ENCODE results near the gene METTL6. TPM values are rescaled to one million over a fixed set of nuclear protein-coding genes. Genes with fewer than 3 reads are reported as not detected.

The METTL6 gene
- polyA plus RNA-seq, 1 experiment = 25.9 TPM

DNA sequence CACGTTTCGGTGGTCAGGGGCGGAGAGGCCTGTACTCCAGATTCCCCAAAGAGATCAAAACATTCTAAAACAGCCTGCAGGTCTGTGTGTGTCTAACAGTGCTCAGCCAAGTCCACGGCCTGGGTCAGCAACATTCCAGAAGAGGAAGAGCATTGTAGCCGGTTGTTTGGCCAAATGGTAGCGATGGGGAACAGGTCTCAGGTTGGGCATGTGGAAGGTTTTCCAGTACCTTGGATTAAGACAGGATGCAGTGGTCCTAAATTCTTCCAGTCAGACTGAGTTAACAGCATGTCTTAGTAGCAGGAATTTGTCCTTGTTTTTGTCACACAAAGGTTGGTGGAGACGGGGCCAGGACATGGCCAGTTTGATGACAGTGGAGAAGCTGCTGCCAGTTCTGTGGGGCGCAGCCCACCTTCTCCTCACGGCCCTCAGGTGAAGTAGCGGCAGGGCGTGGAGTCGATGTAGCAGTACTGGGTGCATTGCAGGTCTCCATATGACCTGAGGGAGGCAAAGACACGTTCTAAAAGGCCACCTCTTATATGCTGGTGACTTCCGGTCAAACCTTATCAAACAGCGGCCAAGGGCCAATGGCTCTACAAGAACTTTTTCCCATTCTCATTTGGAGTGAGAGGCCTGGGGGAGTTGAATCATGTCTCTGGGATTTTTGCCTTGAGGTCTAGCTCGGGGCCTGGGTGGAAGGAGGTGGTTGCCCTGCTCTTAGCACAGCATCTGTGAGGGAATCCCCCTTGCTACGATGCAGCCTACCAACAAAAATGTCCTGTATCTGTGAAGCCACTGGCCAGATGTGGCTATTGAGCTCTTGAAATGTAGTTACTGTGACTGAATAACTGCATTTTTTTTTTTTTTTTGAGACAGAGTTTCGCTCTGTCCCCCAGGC is 24.1 kb upstream of the METTL6 start:
- H3K4me3 ChIP-seq (ENCODE audit: low read depth, low read length) = no peak overlapping the region
- ChIA-PET POLR2A (no interaction called here), CTCF (no interaction called here)
- H3K27ac ChIP-seq (ENCODE audit: low read depth, low read length) = no peak overlapping the region
- H3K27me3 ChIP-seq (ENCODE audit: control insufficient read depth, insufficient read depth, low read length) = no peaks in the 10 kb centered on the region
- H3K9me3 ChIP-seq (ENCODE audit: control insufficient read depth, insufficient read depth, low read length) = no peaks in the 10 kb centered on the region
- DNase-seq (ENCODE audit: low read depth, low spot score) = no peak
- TF ChIP-seq, protein P1, sequence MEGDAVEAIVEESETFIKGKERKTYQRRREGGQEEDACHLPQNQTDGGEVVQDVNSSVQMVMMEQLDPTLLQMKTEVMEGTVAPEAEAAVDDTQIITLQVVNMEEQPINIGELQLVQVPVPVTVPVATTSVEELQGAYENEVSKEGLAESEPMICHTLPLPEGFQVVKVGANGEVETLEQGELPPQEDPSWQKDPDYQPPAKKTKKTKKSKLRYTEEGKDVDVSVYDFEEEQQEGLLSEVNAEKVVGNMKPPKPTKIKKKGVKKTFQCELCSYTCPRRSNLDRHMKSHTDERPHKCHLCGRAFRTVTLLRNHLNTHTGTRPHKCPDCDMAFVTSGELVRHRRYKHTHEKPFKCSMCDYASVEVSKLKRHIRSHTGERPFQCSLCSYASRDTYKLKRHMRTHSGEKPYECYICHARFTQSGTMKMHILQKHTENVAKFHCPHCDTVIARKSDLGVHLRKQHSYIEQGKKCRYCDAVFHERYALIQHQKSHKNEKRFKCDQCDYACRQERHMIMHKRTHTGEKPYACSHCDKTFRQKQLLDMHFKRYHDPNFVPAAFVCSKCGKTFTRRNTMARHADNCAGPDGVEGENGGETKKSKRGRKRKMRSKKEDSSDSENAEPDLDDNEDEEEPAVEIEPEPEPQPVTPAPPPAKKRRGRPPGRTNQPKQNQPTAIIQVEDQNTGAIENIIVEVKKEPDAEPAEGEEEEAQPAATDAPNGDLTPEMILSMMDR (IDR thresholded peaks at IDR 0.05; ENCODE audit: low read depth, low read length) = no peak

DNA sequence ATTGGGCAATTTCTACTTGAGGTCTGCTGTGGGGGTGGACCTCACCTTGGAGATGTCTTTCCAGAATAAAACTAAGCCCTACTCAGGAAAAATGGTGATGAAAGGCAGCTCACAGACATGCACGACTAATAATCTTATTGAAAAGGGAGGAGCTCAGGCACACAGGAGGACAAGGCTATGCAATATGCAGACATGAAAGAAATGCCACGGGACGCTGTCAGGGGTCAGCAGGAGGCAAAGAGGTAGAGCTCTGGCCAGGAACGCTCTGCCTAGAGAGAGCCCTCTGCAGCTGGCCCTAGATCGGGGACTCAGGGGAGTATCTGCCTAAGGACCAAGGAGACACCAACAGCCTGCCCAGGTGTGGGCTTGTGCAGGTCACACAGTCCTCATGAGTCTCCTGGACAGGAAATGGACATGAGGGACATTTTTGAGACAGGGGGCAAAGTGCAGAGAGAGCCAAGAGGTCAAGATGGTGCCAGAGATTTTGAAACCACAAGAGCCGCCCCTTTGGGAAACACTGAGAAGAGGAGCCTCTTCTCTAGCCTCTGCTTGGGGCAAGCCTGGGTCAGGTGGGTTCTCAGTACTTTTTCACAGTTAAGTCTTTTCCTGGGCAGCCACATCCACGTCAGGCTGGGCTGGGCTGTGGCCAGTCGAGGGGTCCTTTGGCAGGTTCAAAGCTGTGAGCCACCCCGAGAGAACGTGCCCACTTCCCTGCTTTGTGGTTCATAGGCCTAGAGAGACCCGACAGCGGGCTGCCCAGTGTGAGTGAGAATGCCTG is 23.3 kb upstream of the METTL6 start:
- ChIA-PET POLR2A (no interaction called here), CTCF (interaction anchor here (0.6 kb wide), 1 partner anchor 120 kb away, joined by 3 read pairs; no protein-coding TSS in a partner anchor)
- Histone ChIP-seq H3K27ac (ENCODE audit: low read depth, low read length) (no peak overlapping the region), H3K27me3 (ENCODE audit: control insufficient read depth, insufficient read depth, low read length) (no peaks in the 10 kb centered on the region), H3K9me3 (ENCODE audit: control insufficient read depth, insufficient read depth, low read length) (no peaks in the 10 kb centered on the region), H3K4me3 (ENCODE audit: low read depth, low read length) (no peak overlapping the region)
- TF ChIP-seq, protein P1 (IDR thresholded peaks at IDR 0.05; ENCODE audit: low read depth, low read length) = no peak
- no peak for DNase-seq (ENCODE audit: low read depth, low spot score)

DNA sequence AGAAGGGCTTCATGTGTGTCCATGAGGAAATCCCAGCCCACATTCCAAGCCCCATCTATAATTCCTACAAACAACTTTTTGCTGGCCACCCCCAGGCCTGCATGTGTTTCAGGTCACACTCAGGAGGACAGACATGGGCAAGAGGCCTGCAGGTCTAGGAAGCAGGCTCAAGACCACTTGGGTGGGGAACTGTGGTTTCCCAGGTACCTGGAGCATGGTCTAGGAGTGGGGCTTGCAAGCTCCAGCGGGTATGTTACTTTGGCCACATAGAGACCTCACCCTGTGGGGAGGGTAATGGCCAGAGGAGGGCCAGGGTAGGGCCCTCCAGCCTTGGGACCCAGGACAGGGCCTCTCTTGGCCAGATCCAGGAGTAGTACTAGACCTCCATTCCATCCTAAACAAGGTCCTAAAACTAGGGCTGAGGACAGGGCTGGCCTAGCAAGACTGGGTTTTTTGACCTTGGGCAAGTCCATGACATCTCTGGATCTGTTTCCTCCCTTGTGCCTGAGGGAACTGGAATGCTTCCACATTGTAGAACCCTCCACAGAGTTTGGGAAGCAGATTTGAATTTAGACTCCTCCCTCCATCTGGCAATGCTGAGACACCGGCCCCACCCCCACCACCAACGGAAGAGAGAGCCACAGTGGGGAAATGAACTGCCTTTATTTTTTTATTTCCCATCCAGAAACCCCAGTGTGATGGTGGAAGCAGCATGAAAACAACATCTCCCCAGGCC is 22.3 kb upstream of the METTL6 start:
- TF ChIP-seq, protein P1 (IDR thresholded peaks at IDR 0.05; ENCODE audit: low read depth, low read length) = no peak
- no peaks in the 10 kb centered on the region for H3K27me3 ChIP-seq (ENCODE audit: control insufficient read depth, insufficient read depth, low read length)
- ChIA-PET CTCF (no interaction called here), POLR2A (no interaction called here)
- no peaks in the 10 kb centered on the region for H3K9me3 ChIP-seq (ENCODE audit: control insufficient read depth, insufficient read depth, low read length)
- H3K4me3 ChIP-seq (ENCODE audit: low read depth, low read length) = no peak overlapping the region
- no peak overlapping the region for H3K27ac ChIP-seq (ENCODE audit: low read depth, low read length)
- DNase-seq (ENCODE audit: low read depth, low spot score) = no peak

DNA sequence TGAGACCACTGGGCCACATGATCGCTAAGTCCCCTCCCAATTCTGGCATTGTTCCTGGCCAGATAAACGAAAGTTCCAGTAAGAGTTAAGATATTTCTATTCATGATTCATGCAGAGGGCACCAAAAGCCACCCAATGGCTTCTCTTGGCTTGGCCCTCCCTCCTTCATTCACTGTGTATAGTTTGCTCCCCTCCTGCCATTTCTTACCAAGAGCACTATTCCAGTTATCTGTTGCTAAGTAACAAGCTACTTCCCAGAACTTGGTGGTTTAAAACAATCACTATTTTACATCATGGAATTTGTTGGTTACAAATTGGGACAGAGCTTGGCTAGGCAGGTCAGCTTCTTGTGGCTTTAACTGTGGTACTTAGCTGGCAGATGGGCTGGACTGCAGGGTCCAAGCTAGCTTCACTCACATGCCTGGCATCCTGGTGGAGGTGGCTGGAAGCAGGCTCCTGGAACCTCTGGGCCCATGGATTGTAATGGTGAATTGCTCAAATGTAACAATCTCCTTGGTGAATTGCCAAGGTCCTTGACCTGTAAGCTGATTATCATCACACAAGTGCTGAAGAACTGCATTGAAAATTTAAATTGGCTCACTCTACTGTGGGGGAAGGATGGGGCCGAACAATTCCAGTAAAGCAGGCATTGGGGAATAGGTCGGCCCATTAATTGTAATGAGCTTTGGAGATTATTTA is 16.6 kb upstream of the METTL6 start:
- H3K27ac ChIP-seq (ENCODE audit: low read depth, low read length) = no peak overlapping the region

More for the DNA sequence above, 16.6 kb upstream of the METTL6 start:
- Histone ChIP-seq H3K4me3 (ENCODE audit: low read depth, low read length) (no peak overlapping the region), H3K27me3 (ENCODE audit: control insufficient read depth, insufficient read depth, low read length) (no peaks in the 10 kb centered on the region), H3K9me3 (ENCODE audit: control insufficient read depth, insufficient read depth, low read length) (no peaks in the 10 kb centered on the region)
- DNase-seq (ENCODE audit: low read depth, low spot score) = no peak
- TF ChIP-seq, protein P1 (IDR thresholded peaks at IDR 0.05; ENCODE audit: low read depth, low read length) = no peak
- POLR2A ChIA-PET = no interaction called here
- CTCF ChIA-PET = interaction anchor here (0.6 to 1.4 kb wide), 2 partner anchors 39 to 113 kb away, joined by 3 to 6 read pairs; no protein-coding TSS in a partner anchor

Data from AG04450 (cell line).